ENCODE results near the gene BFSP2. TPM values are rescaled to one million over a fixed set of nuclear protein-coding genes. Genes with fewer than 3 reads are reported as not detected.
A peak's percentile ranks its signal among the peaks of the same experiment; 100 is the strongest.

Gene BFSP2
- total RNA-seq, 1 donor from 2014 or later = 2.1 TPM

- Histone ChIP-seq H3K27me3 (ENCODE audit: control insufficient read depth in 3 of 3, insufficient read depth in 3 of 3, low read length in 3 of 3) (no peaks in the 10 kb centered on the region), H3K36me3 (ENCODE audit: control insufficient read depth in 3 of 3, insufficient read depth in 3 of 3, low read length in 3 of 3) (no peaks in the 10 kb centered on the region), H3K4me1 (ENCODE audit: control insufficient read depth in 3 of 3, insufficient read depth in 3 of 3, low read length in 3 of 3) (peaks cover 7 to 9% (median 7%) of the 10 kb centered on the region in 3 donors), H3K9me3 (ENCODE audit: control insufficient read depth in 3 of 3, low read length in 3 of 3) (no peaks in the 10 kb centered on the region), H3K27ac (ENCODE audit: low read depth, low read length) (no peak overlapping the region), H3K9ac (ENCODE audit: low read depth in 1 of 3, low read length in 3 of 3) (no peak overlapping the region), H3K4me3 (ENCODE audit: low read length in 3 of 3) (no peak overlapping the region)
Measured at GRCh38 chr3:133448478-133449122, 48.7 kb downstream of the BFSP2 start.

GRCh38 chr3:133451309-133451708 lies 51.5 kb downstream of the BFSP2 start:
- Histone ChIP-seq H3K36me3 (ENCODE audit: control insufficient read depth in 3 of 3, insufficient read depth in 3 of 3, low read length in 3 of 3) (no peaks in the 10 kb centered on the region), H3K27me3 (ENCODE audit: control insufficient read depth in 3 of 3, insufficient read depth in 3 of 3, low read length in 3 of 3) (no peaks in the 10 kb centered on the region), H3K4me3 (ENCODE audit: low read length in 3 of 3) (no peak overlapping the region), H3K27ac (ENCODE audit: low read depth, low read length) (no peak overlapping the region), H3K4me1 (ENCODE audit: control insufficient read depth in 3 of 3, insufficient read depth in 3 of 3, low read length in 3 of 3) (peaks cover 7 to 9% (median 7%) of the 10 kb centered on the region in 3 donors), H3K9ac (ENCODE audit: low read depth in 1 of 3, low read length in 3 of 3) (no peak overlapping the region), H3K9me3 (ENCODE audit: control insufficient read depth in 3 of 3, low read length in 3 of 3) (no peaks in the 10 kb centered on the region)

- Histone ChIP-seq H3K4me1 (ENCODE audit: control insufficient read depth in 3 of 3, insufficient read depth in 3 of 3, low read length in 3 of 3) (peaks cover 7 to 9% (median 7%) of the 10 kb centered on the region in 3 donors), H3K9ac (ENCODE audit: low read depth in 1 of 3, low read length in 3 of 3) (no peak overlapping the region), H3K4me3 (ENCODE audit: low read length in 3 of 3) (no peak overlapping the region), H3K9me3 (ENCODE audit: control insufficient read depth in 3 of 3, low read length in 3 of 3) (no peaks in the 10 kb centered on the region), H3K27ac (ENCODE audit: low read depth, low read length) (no peak overlapping the region), H3K27me3 (ENCODE audit: control insufficient read depth in 3 of 3, insufficient read depth in 3 of 3, low read length in 3 of 3) (no peaks in the 10 kb centered on the region), H3K36me3 (ENCODE audit: control insufficient read depth in 3 of 3, insufficient read depth in 3 of 3, low read length in 3 of 3) (no peaks in the 10 kb centered on the region)
Measured at GRCh38 chr3:133452641-133453319, 52.9 kb downstream of the BFSP2 start.

GRCh38 chr3:133453383-133453782 lies 53.5 kb downstream of the BFSP2 start:
- H3K27ac ChIP-seq (ENCODE audit: low read depth, low read length) = no peak overlapping the region
- peaks cover 3 to 7% (median 4%) of the 10 kb centered on the region in 3 donors for H3K4me1 ChIP-seq (ENCODE audit: control insufficient read depth in 3 of 3, insufficient read depth in 3 of 3, low read length in 3 of 3)
- no peak overlapping the region for H3K4me3 ChIP-seq (ENCODE audit: low read length in 3 of 3)
- H3K9me3 ChIP-seq (ENCODE audit: control insufficient read depth in 3 of 3, low read length in 3 of 3) = no peaks in the 10 kb centered on the region
- no peaks in the 10 kb centered on the region for H3K36me3 ChIP-seq (ENCODE audit: control insufficient read depth in 3 of 3, insufficient read depth in 3 of 3, low read length in 3 of 3)
- H3K9ac ChIP-seq (ENCODE audit: low read depth in 1 of 3, low read length in 3 of 3) = no peak overlapping the region
- H3K27me3 ChIP-seq (ENCODE audit: control insufficient read depth in 3 of 3, insufficient read depth in 3 of 3, low read length in 3 of 3) = no peaks in the 10 kb centered on the region

- Histone ChIP-seq H3K27me3 (ENCODE audit: control insufficient read depth in 3 of 3, insufficient read depth in 3 of 3, low read length in 3 of 3) (no peaks in the 10 kb centered on the region), H3K4me3 (ENCODE audit: low read length in 3 of 3) (no peak overlapping the region), H3K36me3 (ENCODE audit: control insufficient read depth in 3 of 3, insufficient read depth in 3 of 3, low read length in 3 of 3) (no peaks in the 10 kb centered on the region), H3K9ac (ENCODE audit: low read depth in 1 of 3, low read length in 3 of 3) (no peak overlapping the region), H3K9me3 (ENCODE audit: control insufficient read depth in 3 of 3, low read length in 3 of 3) (no peaks in the 10 kb centered on the region), H3K27ac (ENCODE audit: low read depth, low read length) (no peak overlapping the region), H3K4me1 (ENCODE audit: control insufficient read depth in 3 of 3, insufficient read depth in 3 of 3, low read length in 3 of 3) (peaks cover 0 to 14% (median 10%) of the 10 kb centered on the region in 3 donors)
Measured at GRCh38 chr3:133455281-133455680, 55.4 kb downstream of the BFSP2 start.

- Histone ChIP-seq H3K27me3 (ENCODE audit: control insufficient read depth in 3 of 3, insufficient read depth in 3 of 3, low read length in 3 of 3) (no peaks in the 10 kb centered on the region), H3K4me1 (ENCODE audit: control insufficient read depth in 3 of 3, insufficient read depth in 3 of 3, low read length in 3 of 3) (peaks cover 6 to 18% (median 17%) of the 10 kb centered on the region in 3 donors), H3K36me3 (ENCODE audit: control insufficient read depth in 3 of 3, insufficient read depth in 3 of 3, low read length in 3 of 3) (no peaks in the 10 kb centered on the region), H3K4me3 (ENCODE audit: low read length in 3 of 3) (no peak overlapping the region), H3K27ac (ENCODE audit: low read depth, low read length) (no peak overlapping the region), H3K9me3 (ENCODE audit: control insufficient read depth in 3 of 3, low read length in 3 of 3) (no peaks in the 10 kb centered on the region), H3K9ac (ENCODE audit: low read depth in 1 of 3, low read length in 3 of 3) (no peak overlapping the region)
Measured at GRCh38 chr3:133455960-133456359, 56.1 kb downstream of the BFSP2 start.

GRCh38 chr3:133457025-133457424 lies 57.2 kb downstream of the BFSP2 start:
- H3K27me3 ChIP-seq (ENCODE audit: control insufficient read depth in 3 of 3, insufficient read depth in 3 of 3, low read length in 3 of 3) = no peaks in the 10 kb centered on the region
- no peak overlapping the region for H3K9ac ChIP-seq (ENCODE audit: low read depth in 1 of 3, low read length in 3 of 3)
- H3K4me3 ChIP-seq (ENCODE audit: low read length in 3 of 3) = no peak overlapping the region
- H3K9me3 ChIP-seq (ENCODE audit: control insufficient read depth in 3 of 3, low read length in 3 of 3) = no peaks in the 10 kb centered on the region
- H3K36me3 ChIP-seq (ENCODE audit: control insufficient read depth in 3 of 3, insufficient read depth in 3 of 3, low read length in 3 of 3) = no peaks in the 10 kb centered on the region
- H3K4me1 ChIP-seq (ENCODE audit: control insufficient read depth in 3 of 3, insufficient read depth in 3 of 3, low read length in 3 of 3) = peaks cover 6 to 19% (median 18%) of the 10 kb centered on the region in 3 donors
- no peak overlapping the region for H3K27ac ChIP-seq (ENCODE audit: low read depth, low read length)

GRCh38 chr3:133457465-133458067 lies 57.7 kb downstream of the BFSP2 start:
- no peak overlapping the region for H3K27ac ChIP-seq (ENCODE audit: low read depth, low read length)
- peaks cover 6 to 19% (median 18%) of the 10 kb centered on the region in 3 donors for H3K4me1 ChIP-seq (ENCODE audit: control insufficient read depth in 3 of 3, insufficient read depth in 3 of 3, low read length in 3 of 3)
- no peak overlapping the region for H3K4me3 ChIP-seq (ENCODE audit: low read length in 3 of 3)
- H3K9ac ChIP-seq (ENCODE audit: low read depth in 1 of 3, low read length in 3 of 3) = no peak overlapping the region
- H3K9me3 ChIP-seq (ENCODE audit: control insufficient read depth in 3 of 3, low read length in 3 of 3) = no peaks in the 10 kb centered on the region
- no peaks in the 10 kb centered on the region for H3K27me3 ChIP-seq (ENCODE audit: control insufficient read depth in 3 of 3, insufficient read depth in 3 of 3, low read length in 3 of 3)
- H3K36me3 ChIP-seq (ENCODE audit: control insufficient read depth in 3 of 3, insufficient read depth in 3 of 3, low read length in 3 of 3) = no peaks in the 10 kb centered on the region

GRCh38 chr3:133459400-133459799 lies 59.5 kb downstream of the BFSP2 start:
- peak overlapping the region in 2 of 3 donors; percentile 51 for H3K9ac ChIP-seq (ENCODE audit: low read depth in 1 of 3, low read length in 3 of 3)
- H3K4me1 ChIP-seq (ENCODE audit: control insufficient read depth in 3 of 3, insufficient read depth in 3 of 3, low read length in 3 of 3) = peaks cover 6 to 19% (median 18%) of the 10 kb centered on the region in 3 donors
- peak overlapping the region; percentile 81 for H3K27ac ChIP-seq (ENCODE audit: low read depth, low read length)
- no peak overlapping the region for H3K4me3 ChIP-seq (ENCODE audit: low read length in 3 of 3)
- H3K27me3 ChIP-seq (ENCODE audit: control insufficient read depth in 3 of 3, insufficient read depth in 3 of 3, low read length in 3 of 3) = no peaks in the 10 kb centered on the region
- no peaks in the 10 kb centered on the region for H3K9me3 ChIP-seq (ENCODE audit: control insufficient read depth in 3 of 3, low read length in 3 of 3)
- no peaks in the 10 kb centered on the region for H3K36me3 ChIP-seq (ENCODE audit: control insufficient read depth in 3 of 3, insufficient read depth in 3 of 3, low read length in 3 of 3)

GRCh38 chr3:133460809-133461208 lies 61.0 kb downstream of the BFSP2 start:
- Histone ChIP-seq H3K9me3 (ENCODE audit: control insufficient read depth in 3 of 3, low read length in 3 of 3) (no peaks in the 10 kb centered on the region), H3K9ac (ENCODE audit: low read depth in 1 of 3, low read length in 3 of 3) (no peak overlapping the region), H3K27me3 (ENCODE audit: control insufficient read depth in 3 of 3, insufficient read depth in 3 of 3, low read length in 3 of 3) (no peaks in the 10 kb centered on the region), H3K36me3 (ENCODE audit: control insufficient read depth in 3 of 3, insufficient read depth in 3 of 3, low read length in 3 of 3) (no peaks in the 10 kb centered on the region), H3K4me3 (ENCODE audit: low read length in 3 of 3) (no peak overlapping the region), H3K27ac (ENCODE audit: low read depth, low read length) (no peak overlapping the region), H3K4me1 (ENCODE audit: control insufficient read depth in 3 of 3, insufficient read depth in 3 of 3, low read length in 3 of 3) (peaks cover 6 to 19% (median 18%) of the 10 kb centered on the region in 3 donors)

Measured in skeletal muscle tissue (tissue), 4 donors.